ENCODE measurements around the gene ZNF536. TPM values are rescaled to one million over a fixed set of nuclear protein-coding genes. Genes with fewer than 3 reads are reported as not detected.
"Not testable (repeated sequence)": the region's sequence is repeated elsewhere in the genome, so short reads cannot be mapped to it uniquely, and the experiment has no call there.

ZNF536 gene
- total RNA-seq, 2 donors from 2014 or later: 0.29 to 0.56 TPM

- DNase-seq: no peak
Observed at GRCh38 chr19:30428844-30429243, 56.7 kb downstream of the ZNF536 start.

DNA sequence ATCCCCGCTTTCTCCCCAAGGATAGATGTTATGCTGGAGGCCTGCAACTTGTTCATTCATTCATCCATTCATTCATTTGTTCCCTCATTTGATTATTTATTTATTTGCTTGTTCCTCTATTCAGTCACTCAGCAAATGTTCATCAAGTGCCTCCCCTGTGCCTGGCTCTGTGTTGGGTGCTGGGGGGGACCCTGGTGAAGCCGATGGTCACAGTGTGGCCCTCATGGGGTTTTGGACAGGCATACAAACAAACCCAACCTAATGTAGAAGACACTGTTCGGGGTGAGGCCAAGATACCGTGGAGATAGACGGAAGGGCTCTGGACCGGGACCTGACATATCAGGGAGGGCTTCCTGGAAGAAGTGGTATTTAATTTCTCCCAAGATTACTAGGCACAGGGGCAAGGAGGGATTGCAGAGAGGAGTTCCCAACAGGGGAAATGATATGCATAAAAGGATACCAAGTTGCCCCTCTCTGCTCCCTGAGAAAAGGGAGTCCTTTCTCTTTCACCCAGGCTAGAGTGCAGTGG lies 58.1 kb downstream of the ZNF536 start:
- Mint-ChIP-seq H3K4me3 (no peak overlapping the region), H3K4me1 (ENCODE audit: low read depth) (no peaks in the 10 kb centered on the region), H3K27me3 (ENCODE audit: low read depth) (no peaks in the 10 kb centered on the region), H3K36me3 (ENCODE audit: insufficient read depth in 2 of 2) (no peaks in the 10 kb centered on the region), H3K27ac (no peak overlapping the region), H3K9me3 (peaks cover 0 to 4% of the 10 kb centered on the region in 2 donors)
- ATAC-seq (replicated peaks in 1 of 2) (no peak), DNase-seq (no peak)

More at GRCh38 chr19:30428844-30429243, 56.7 kb downstream of the ZNF536 start:
- Mint-ChIP-seq H3K4me1 (ENCODE audit: low read depth) (no peaks in the 10 kb centered on the region), H3K9me3 (peaks cover 0 to 4% of the 10 kb centered on the region in 2 donors), H3K4me3 (no peak overlapping the region), H3K27ac (no peak overlapping the region), H3K36me3 (ENCODE audit: insufficient read depth in 2 of 2) (no peaks in the 10 kb centered on the region), H3K27me3 (ENCODE audit: low read depth) (no peaks in the 10 kb centered on the region)
- no peak for ATAC-seq (replicated peaks in 1 of 2)

DNA sequence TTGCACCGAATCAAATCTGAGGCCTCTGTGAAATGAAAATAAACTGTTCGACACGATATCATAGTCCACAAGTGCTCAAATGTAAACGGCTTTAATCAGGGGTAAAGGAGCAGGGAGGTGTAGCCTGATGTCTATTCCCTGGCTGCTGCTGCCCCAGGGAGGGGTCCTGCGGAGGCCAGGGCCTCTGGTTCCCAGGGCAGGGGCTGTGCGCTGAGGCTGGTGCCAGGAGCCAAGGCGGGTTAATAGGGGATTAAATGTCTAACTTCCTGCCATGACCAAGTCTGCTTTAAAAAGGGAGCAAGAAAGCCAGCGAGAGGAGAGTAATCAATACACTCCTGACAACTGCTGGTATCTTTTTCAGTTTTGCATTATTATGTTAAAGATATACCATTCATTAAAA lies 59.4 kb downstream of the ZNF536 start:
- DNase-seq (no peak), ATAC-seq (replicated peaks in 1 of 2) (no peak)
- H3K27me3 Mint-ChIP-seq (ENCODE audit: low read depth): no peaks in the 10 kb centered on the region
- H3K36me3 Mint-ChIP-seq (ENCODE audit: insufficient read depth in 2 of 2): no peaks in the 10 kb centered on the region
- no peaks in the 10 kb centered on the region for H3K4me1 Mint-ChIP-seq (ENCODE audit: low read depth)
- no peak overlapping the region for H3K4me3 Mint-ChIP-seq
- H3K9me3 Mint-ChIP-seq: peaks cover 0 to 4% of the 10 kb centered on the region in 2 donors
- no peak overlapping the region for H3K27ac Mint-ChIP-seq

DNA sequence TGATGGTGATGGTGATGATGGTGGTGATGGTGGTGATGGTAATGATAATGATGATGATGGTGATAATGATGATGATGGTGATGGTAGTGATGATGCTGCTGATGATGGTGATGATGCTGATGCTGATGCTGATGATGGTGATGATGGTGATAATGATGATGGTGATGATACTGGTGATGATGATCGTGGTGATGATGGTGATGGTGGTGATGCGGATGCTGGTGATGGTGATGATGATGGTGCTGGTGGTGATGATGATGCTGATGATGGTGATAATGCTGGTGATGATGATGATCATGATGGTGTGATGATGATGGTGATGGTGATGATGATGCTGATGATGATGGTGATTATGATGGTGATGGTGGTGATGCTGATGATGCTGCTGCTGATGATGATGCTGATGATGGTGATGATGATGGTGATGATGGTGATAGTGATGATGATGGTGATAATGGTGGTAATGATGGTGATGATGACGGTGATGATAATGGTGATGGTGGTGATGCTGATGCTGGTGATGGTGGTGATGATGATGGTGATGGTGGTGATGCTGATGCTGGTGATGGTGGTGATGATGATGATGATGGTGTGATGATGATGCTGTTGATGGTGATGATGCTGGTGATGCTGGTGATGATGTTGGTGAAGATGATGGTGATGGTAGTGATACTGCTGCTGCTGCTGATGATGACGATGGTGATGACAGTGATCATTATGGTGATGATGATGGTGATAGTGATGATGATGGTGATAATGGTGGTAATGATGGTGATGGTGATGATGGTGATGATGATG lies 62.8 kb downstream of the ZNF536 start:
- no peaks in the 10 kb centered on the region for H3K27me3 Mint-ChIP-seq (ENCODE audit: low read depth)
- H3K4me3 Mint-ChIP-seq: no peak overlapping the region
- no peak overlapping the region for H3K27ac Mint-ChIP-seq
- H3K36me3 Mint-ChIP-seq (ENCODE audit: insufficient read depth in 2 of 2): no peaks in the 10 kb centered on the region
- ATAC-seq (replicated peaks in 1 of 2) (no peak), DNase-seq (no peak)
- H3K9me3 Mint-ChIP-seq: peaks cover 0 to 3% of the 10 kb centered on the region in 2 donors
- H3K4me1 Mint-ChIP-seq (ENCODE audit: low read depth): no peaks in the 10 kb centered on the region

GRCh38 chr19:30437869-30438268 lies 65.7 kb downstream of the ZNF536 start:
- no peak overlapping the region for H3K27ac Mint-ChIP-seq
- DNase-seq: no peak
- H3K4me1 Mint-ChIP-seq (ENCODE audit: low read depth): no peaks in the 10 kb centered on the region
- H3K9me3 Mint-ChIP-seq: peaks cover 0 to 3% of the 10 kb centered on the region in 2 donors
- H3K36me3 Mint-ChIP-seq (ENCODE audit: insufficient read depth in 2 of 2): no peaks in the 10 kb centered on the region
- ATAC-seq (replicated peaks in 1 of 2): no peak
- no peak overlapping the region for H3K4me3 Mint-ChIP-seq
- no peaks in the 10 kb centered on the region for H3K27me3 Mint-ChIP-seq (ENCODE audit: low read depth)

DNA sequence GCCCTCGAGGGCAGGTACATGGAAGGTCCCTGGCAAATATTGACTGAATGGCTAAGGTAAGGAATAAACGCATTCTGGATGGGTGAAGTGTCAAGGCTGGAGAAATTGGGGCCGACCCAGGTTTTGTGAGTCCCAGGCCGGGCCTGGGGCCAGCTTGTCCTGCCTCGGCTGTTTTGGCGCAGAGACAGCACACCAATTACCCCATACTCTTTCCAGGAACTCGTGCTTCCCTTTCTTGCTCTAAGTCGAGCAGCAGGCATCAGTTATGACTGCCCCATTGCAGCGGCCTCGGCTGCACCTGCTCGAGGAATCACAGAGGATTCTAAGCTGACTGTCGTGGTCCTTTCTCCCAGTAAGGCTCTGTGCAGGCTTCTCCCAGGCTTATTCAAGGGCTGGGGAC lies 67.1 kb downstream of the ZNF536 start:
- H3K4me3 Mint-ChIP-seq: no peak overlapping the region
- no peaks in the 10 kb centered on the region for H3K4me1 Mint-ChIP-seq (ENCODE audit: low read depth)
- no peaks in the 10 kb centered on the region for H3K27me3 Mint-ChIP-seq (ENCODE audit: low read depth)
- ATAC-seq (replicated peaks in 1 of 2) (no peak), DNase-seq (no peak)
- H3K9me3 Mint-ChIP-seq: peaks cover 0 to 3% of the 10 kb centered on the region in 2 donors
- H3K36me3 Mint-ChIP-seq (ENCODE audit: insufficient read depth in 2 of 2): peaks cover 0 to 3% of the 10 kb centered on the region in 2 donors
- H3K27ac Mint-ChIP-seq: no peak overlapping the region

DNA sequence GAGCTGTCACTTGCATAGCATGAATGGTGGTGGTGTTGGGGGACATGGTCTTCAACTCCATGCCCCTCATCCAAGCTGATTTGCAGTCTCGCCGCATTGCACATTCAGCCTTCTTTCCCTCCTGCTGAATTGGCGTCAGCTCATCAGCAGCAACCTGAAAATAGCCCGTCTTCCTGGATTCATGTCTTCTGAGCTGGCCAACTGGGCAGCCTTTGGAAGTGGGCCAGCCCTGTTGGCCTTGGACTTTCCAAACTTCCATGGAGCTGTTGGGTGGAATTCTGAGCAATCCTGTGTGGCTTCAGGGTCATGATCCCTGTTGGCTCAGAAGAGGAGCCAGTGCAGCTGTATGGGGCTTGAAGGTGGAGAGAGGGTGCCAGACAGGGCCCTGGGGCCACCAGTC lies 68.8 kb downstream of the ZNF536 start:
- Mint-ChIP-seq H3K9me3 (peaks cover 0 to 3% of the 10 kb centered on the region in 2 donors), H3K27me3 (ENCODE audit: low read depth) (no peaks in the 10 kb centered on the region), H3K4me1 (ENCODE audit: low read depth) (no peaks in the 10 kb centered on the region), H3K36me3 (ENCODE audit: insufficient read depth in 2 of 2) (peaks cover 0 to 3% of the 10 kb centered on the region in 2 donors), H3K4me3 (no peak overlapping the region), H3K27ac (no peak overlapping the region)
- no peak for ATAC-seq (replicated peaks in 1 of 2)
- no peak for DNase-seq

DNA sequence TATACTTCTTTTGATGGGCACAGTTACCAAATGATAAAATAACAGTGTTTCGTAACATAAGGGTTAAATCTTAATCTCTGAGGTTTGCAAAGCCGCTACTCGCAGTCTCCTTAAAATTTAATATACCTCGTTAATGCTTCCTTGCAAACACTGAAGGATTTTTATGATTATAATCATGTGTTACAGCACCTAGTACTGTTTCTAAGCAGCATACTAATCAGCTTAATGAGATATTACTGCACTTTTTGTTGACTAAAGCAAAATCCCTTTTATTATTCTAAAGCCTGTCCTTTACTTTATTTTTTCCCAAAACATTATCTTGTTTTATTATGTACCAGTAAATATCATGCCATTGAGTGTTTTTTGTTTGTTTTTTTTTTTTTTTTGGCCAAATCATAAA lies 70.5 kb downstream of the ZNF536 start:
- no peak overlapping the region for H3K27ac Mint-ChIP-seq
- H3K9me3 Mint-ChIP-seq: peaks cover 0 to 3% of the 10 kb centered on the region in 2 donors
- ATAC-seq (replicated peaks in 1 of 2): no peak

DNA sequence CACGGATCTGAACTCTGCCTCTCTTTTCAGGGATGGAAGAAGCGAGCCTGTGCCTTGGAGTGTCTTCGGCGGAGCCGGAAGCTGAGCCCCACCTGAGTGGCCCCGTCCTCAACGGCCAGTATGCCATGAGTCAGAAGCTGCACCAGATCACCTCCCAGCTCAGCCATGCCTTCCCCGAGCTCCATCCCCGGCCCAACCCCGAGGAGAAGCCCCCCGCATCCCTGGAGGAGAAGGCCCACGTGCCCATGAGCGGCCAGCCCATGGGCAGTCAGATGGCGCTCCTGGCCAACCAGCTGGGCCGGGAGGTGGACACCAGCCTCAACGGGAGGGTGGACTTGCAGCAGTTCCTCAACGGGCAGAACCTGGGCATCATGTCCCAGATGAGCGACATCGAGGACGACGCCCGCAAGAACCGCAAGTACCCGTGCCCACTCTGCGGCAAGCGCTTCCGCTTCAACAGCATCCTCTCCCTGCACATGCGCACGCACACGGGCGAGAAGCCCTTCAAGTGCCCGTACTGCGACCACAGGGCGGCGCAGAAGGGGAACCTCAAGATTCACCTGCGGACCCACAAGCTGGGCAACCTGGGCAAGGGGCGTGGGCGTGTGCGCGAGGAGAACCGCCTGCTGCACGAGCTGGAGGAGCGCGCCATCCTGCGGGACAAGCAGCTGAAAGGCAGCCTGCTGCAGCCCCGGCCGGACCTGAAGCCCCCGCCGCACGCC lies 71.5 kb downstream of the ZNF536 start:
- ATAC-seq (replicated peaks in 1 of 2): no peak
- Mint-ChIP-seq H3K36me3 (ENCODE audit: insufficient read depth in 2 of 2) (peaks cover 0 to 3% of the 10 kb centered on the region in 2 donors), H3K4me1 (ENCODE audit: low read depth) (no peaks in the 10 kb centered on the region), H3K4me3 (no peak overlapping the region), H3K9me3 (peaks cover 0 to 3% of the 10 kb centered on the region in 2 donors), H3K27ac (no peak overlapping the region), H3K27me3 (ENCODE audit: low read depth) (no peaks in the 10 kb centered on the region)
- DNase-seq: no peak

More for the DNA sequence above, 70.5 kb downstream of the ZNF536 start:
- DNase-seq: no peak
- H3K4me1 Mint-ChIP-seq (ENCODE audit: low read depth): no peaks in the 10 kb centered on the region
- H3K4me3 Mint-ChIP-seq: no peak overlapping the region
- no peaks in the 10 kb centered on the region for H3K27me3 Mint-ChIP-seq (ENCODE audit: low read depth)
- peaks cover 0 to 3% of the 10 kb centered on the region in 2 donors for H3K36me3 Mint-ChIP-seq (ENCODE audit: insufficient read depth in 2 of 2)

GRCh38 chr19:30444253-30444671 lies 72.1 kb downstream of the ZNF536 start:
- Mint-ChIP-seq H3K4me1 (ENCODE audit: low read depth) (no peaks in the 10 kb centered on the region), H3K27ac (no peak overlapping the region), H3K36me3 (ENCODE audit: insufficient read depth in 2 of 2) (peaks cover 0 to 3% of the 10 kb centered on the region in 2 donors), H3K9me3 (peaks cover 0 to 3% of the 10 kb centered on the region in 2 donors), H3K27me3 (ENCODE audit: low read depth) (no peaks in the 10 kb centered on the region), H3K4me3 (no peak overlapping the region)
- DNase-seq (no peak), ATAC-seq (replicated peaks in 1 of 2) (no peak)

DNA sequence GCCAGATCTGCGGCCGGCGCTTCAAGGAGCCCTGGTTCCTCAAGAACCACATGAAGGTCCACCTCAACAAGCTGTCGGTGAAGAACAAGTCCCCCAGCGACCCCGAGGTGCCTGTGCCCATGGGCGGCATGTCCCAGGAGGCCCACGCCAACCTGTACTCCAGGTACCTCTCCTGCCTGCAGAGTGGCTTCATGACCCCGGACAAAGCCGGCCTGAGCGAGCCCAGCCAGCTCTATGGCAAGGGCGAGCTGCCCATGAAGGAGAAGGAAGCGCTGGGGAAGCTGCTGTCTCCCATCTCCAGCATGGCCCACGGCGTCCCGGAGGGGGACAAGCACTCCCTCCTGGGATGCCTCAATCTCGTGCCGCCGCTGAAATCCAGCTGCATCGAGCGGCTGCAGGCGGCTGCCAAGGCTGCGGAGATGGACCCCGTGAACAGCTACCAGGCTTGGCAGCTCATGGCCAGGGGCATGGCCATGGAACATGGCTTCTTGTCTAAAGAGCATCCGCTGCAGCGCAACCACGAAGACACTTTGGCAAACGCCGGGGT lies 72.6 kb downstream of the ZNF536 start:
- Mint-ChIP-seq H3K4me1 (ENCODE audit: low read depth) (no peaks in the 10 kb centered on the region), H3K36me3 (ENCODE audit: insufficient read depth in 2 of 2) (peaks cover 0 to 3% of the 10 kb centered on the region in 2 donors), H3K27me3 (ENCODE audit: low read depth) (no peaks in the 10 kb centered on the region), H3K27ac (no peak overlapping the region), H3K9me3 (peaks cover 0 to 3% of the 10 kb centered on the region in 2 donors), H3K4me3 (no peak overlapping the region)
- no peak for ATAC-seq (replicated peaks in 1 of 2)
- no peak for DNase-seq

- no peak for DNase-seq
- Mint-ChIP-seq H3K27me3 (ENCODE audit: low read depth) (no peaks in the 10 kb centered on the region), H3K36me3 (ENCODE audit: insufficient read depth in 2 of 2) (peaks cover 0 to 3% of the 10 kb centered on the region in 2 donors), H3K27ac (no peak overlapping the region), H3K4me1 (ENCODE audit: low read depth) (no peaks in the 10 kb centered on the region), H3K9me3 (peaks cover 0 to 3% of the 10 kb centered on the region in 2 donors), H3K4me3 (no peak overlapping the region)
- ATAC-seq (replicated peaks in 1 of 2): no peak
Observed at GRCh38 chr19:30445385-30445784, 73.2 kb downstream of the ZNF536 start.

GRCh38 chr19:30446120-30446519 lies 73.9 kb downstream of the ZNF536 start:
- H3K4me1 Mint-ChIP-seq (ENCODE audit: low read depth); H3K27me3 Mint-ChIP-seq (ENCODE audit: low read depth); H3K4me3 Mint-ChIP-seq; ATAC-seq (replicated peaks in 1 of 2); H3K36me3 Mint-ChIP-seq (ENCODE audit: insufficient read depth in 2 of 2); H3K27ac Mint-ChIP-seq; DNase-seq; H3K9me3 Mint-ChIP-seq: not testable (repeated sequence)
